Activated CD4-positive, alpha-beta T cell treated with anti-CD3 and anti-CD28 coated beads for 1 hour (primary cell): Measurements from ENCODE around the gene HCRT.
"Not testable (repeated sequence)": the region's sequence is repeated elsewhere in the genome, so short reads cannot be mapped to it uniquely, and the experiment has no call there.

ENCODE experiments used
- DNase-seq: peaks from one replicate; pipeline ENCODE4 v3.0.0-alpha.2; 2020

HCRT gene, protein sequence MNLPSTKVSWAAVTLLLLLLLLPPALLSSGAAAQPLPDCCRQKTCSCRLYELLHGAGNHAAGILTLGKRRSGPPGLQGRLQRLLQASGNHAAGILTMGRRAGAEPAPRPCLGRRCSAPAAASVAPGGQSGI

GRCh38 chr17:42184713-42185620, at the start of gene HCRT:
TSS of gene HCRT (minus strand) at chr17:42185452. CDS start at chr17:42185365, 87 bp downstream.
- no peak for DNase-seq

DNA sequence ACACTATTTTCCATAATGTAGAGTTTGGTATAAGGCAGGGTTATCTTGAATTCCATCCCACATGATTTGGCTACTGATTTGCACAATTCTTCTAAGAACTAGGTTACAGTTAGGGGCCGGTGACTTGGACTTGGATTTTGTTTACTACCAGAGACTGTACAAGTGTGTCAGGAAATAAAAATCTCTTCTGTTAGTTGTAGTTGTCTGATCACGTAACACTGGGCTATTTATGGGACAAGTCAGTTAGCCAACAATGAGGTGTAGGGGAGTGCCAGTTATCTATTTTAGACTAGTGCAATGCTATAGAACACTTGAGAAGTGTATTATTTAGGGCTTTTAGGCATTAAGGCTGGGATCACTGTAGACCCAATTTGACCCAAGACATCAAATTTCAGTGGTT, 48.7 kb upstream of the HCRT start:
- no peak for DNase-seq

GRCh38 chr17:42233156-42233555, 47.9 kb upstream of the HCRT start:
- no peak for DNase-seq

DNA sequence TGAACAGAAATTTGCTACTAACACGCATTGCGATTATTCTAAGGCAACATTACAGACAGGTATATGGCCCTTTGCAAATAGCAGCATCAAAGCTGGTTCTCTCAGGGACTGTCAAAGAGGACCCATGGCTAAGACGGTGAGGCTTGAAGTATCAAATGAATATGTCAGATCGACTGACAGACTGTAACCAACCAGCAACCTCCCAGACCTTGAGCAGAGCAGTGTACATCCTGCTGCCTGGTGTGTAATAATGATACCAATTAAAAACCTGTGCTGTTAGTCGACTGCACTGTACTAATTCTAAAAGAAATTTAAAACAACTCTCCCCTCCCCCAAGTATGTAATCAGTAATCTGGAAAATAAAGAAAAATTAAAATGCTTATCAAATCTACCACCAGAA, 45.0 kb upstream of the HCRT start:
- DNase-seq: no peak

- no peak for DNase-seq
Measured at GRCh38 chr17:42227849-42228700, 42.8 kb upstream of the HCRT start.

DNA sequence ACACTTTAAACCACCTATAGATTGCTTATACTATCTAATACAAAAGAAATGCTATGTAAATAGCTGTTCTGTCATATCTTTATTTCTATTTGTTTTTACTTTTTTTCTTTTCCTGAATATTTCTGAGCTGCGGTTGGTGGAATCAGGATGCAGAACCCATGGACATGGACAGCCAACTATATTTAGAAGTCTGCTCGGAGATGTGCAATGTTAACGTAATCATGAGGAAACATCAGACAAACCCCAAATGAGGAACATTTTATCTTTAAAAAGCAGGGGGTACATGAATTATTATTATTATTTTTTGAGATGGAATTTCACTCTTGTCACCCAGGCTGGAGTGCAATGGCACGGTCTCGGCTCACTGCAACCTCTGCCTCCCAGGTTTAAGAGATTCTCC, 40.4 kb upstream of the HCRT start:
- DNase-seq: no peak

DNA sequence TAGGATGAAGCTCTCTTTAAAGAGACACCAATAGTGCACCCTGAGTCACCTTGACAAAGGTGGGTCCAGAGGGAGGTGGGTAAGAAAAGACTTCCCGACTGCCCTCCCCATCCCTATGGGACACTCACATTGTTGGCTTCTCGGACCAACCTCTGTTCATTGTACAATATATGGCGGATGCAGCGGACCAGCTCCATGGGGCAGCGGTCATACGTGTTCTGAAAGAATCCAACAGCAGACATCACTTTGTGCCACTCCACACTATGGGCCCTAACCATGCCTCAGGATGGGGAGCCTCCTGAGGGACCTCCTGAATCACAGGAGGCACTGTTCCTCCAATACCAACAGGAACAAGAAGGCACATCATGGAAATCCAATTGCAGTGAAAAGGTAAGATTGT, 39.4 kb upstream of the HCRT start:
- DNase-seq: no peak

- peak; percentile 39 for DNase-seq
Measured at GRCh38 chr17:42221886-42222745, 36.9 kb upstream of the HCRT start.

DNA sequence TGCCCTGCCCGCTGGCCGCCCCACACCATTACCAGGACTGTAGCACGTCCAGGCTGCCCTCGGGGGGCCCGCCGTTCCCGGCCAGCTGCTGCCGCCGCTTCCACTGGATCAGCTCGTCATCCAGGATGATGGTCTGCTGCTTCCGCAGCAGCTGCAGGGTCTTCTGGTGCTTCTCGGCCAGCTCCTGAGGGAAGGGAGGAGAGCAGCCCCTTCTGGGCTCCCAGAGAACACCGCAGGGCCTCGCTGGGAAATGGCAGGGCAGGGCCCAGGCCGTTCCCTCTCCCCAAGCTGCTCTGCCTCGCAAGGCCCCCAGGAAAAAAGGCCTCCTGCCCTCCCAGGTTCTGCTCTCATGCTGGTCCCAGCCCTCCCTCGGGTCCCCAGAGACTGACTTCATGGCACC, 34.0 kb upstream of the HCRT start:
- DNase-seq: not testable (repeated sequence)

DNA sequence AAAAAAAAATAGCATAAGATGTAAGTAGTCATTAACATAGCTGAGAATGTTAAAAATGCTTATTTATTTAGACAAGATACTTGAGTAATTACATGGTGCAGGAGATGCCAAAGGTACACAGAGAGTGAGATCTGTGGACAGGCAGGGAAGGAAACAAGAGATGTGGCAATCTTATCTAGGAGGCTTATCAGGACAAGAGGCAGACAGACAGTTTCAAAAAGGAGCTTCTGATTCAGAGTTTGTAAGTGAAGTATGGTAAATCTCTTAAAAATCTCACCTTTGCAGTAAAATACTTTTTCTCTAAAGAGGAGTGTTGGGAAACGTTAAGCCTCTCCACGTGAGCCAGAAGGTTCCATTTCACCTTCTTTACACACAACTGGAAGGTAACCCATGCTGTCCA, 28.9 kb upstream of the HCRT start:
- DNase-seq: no peak

GRCh38 chr17:42212382-42212781, 27.1 kb upstream of the HCRT start:
- DNase-seq: no peak

GRCh38 chr17:42211921-42212341, 26.7 kb upstream of the HCRT start:
- DNase-seq: not testable (repeated sequence)

DNA sequence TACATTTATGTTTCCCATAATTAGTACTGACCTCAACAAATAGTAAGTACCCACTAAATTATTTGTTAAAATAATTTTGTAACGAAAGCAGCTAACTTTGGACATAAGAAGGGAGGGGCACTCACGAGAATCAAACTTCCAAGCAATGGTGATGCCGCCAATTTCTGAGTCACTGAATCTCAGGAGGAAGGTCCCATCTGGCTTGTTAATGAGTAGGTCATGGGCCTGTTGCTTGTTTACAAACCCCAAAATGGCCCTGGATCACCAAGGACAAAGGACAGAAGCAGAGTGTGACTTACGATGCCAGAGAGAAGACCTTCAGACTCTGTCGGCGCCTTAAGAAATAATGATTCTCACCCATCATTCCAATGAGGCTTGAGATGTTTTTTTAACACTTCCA, 24.8 kb upstream of the HCRT start:
- DNase-seq: no peak

DNA sequence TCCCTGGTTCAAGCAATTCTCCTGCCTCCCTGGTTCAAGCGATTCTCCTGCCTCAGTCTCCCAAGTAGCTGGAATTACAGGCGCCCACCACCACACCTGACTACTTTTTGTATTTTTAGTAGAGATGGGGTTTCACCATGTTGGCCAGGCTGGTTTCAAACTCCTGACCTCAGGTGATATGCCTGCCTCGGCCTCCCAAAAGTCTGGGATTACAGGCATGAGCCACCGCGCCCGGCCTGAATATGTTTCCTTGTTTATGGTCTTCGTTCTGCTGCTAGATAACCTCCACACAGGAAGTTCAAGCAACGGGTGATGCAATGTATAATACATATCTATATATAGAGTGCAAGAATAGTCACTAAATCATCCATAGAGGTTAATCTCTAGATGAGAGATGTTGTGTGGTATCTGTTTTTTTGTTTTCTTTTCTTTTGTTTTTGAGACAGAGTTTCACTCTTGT, 20.9 kb upstream of the HCRT start:
- DNase-seq: not testable (repeated sequence)

DNA sequence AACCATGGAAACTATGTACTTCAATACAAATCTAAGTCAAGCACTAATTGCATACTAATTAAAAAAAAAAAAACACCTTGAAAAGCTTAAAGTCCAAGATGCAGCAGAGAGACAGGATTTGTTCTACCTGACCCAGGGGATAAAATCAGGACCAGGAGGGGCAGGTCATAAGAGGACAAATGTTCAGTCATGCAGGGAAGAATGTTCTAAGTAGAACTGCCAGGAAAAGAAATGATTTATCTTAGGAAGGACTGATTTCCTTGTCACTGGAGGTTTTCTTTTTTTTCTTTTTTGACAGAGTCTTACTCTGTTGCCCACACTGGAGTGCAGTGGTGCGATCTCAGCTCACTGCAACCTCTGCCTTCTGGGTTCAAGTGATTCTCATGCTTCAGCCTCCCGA, 18.1 kb upstream of the HCRT start:
- no peak for DNase-seq

- no peak for DNase-seq
Measured at GRCh38 chr17:42202696-42203095, 17.4 kb upstream of the HCRT start.

DNA sequence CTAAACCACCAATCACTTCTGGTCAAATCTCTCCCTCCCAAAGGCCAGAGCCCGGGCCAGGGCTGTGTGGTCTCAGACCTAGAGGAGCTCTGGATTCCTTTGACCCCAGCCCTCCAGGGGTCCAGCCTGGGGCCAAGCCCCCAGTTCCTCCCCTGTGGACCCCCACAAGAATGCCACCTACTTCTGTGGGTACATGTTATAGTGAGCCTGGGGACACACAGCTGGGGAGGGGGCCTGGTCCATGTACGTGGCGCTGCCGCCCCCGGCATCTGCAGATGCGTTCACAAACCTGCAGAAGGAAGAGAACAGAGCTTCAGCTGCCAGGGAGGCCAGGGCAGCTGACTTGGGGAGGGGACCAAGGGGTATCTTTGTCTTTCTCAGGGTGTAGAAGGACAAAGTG, 16.9 kb upstream of the HCRT start:
- DNase-seq: no peak

DNA sequence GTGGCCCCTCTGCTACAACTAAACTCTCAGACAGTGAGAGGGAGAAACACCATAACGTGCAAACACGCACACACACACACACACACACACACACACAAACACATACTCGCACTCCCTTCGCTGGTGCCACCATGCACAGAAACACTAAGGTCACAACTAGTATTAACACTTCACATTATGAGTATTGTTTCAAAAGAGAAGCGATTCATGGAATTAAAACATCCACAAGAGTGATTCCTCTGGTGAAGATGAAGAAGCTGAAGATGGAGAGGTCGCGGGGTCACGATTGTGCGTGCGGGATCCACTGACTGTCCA, 16.2 kb upstream of the HCRT start:
- no peak for DNase-seq

DNA sequence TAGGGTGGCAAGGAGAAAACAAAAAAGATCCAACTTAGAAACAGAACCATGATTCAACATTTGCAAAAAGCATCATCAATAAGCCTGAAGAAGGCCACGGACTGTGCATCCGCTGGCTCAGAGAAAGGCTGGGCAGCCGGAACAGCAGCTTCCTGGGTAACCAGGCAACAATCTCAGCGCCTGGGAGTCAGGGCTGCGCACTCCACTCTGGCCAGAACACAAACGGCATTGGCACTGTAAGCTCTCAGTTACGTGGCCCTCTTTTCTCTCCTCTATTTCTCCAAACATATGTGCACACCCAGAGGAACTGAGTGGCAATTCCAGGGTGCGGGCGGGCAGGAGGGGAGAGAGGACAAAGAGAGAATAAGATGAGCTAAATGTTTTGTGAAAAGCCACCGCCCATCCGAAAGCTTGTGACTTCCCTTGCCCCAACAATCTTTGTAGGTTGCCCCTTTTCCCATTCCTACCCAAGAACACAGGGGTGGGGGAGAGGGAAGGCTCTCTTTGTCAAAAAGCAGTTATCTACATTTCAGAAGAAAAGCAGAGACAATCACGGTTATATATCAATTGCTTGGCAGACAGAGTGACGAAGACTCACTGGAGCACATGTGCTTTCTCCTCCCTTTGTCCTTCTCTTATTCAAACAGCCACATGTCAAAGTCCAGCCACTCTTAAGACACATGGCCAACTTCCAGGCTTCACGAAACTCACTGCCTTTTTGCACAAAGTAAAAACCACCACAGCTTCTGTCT, 15.6 kb upstream of the HCRT start:
- DNase-seq: no peak

GRCh38 chr17:42199416-42200011, 14.3 kb upstream of the HCRT start:
- DNase-seq: no peak

DNA sequence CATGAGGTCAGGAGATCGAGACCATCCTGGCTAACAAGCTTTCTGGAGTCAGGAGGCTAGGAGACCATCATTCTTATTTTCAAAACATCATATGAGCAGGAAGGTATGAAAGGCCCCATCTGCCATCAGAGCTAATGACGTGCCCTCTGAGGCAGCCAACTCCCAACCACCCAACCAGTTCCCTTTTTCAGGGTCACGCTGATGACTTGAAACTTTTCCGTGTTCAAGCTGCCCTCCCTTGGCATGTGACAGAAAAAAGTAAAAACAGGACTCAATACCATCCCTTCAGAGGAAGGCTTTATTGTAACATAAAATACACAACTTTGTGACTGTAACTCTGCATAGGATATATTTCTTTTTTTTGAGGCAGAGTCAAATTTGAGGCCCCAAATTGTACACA, 13.6 kb upstream of the HCRT start:
- no peak for DNase-seq
